GM19395 (cell line): Measurements from ENCODE around the gene LSM10.

Source experiments
- ATAC-seq: cut with Tn5 transposase; IDR thresholded peaks from one replicate; pipeline ENCODE4 v1.9.1; 2021; ENCODE audit warnings: mild to moderate bottlenecking, moderate library complexity; ENCODE audit not compliant: unreplicated experiment

Gene LSM10

DNA sequence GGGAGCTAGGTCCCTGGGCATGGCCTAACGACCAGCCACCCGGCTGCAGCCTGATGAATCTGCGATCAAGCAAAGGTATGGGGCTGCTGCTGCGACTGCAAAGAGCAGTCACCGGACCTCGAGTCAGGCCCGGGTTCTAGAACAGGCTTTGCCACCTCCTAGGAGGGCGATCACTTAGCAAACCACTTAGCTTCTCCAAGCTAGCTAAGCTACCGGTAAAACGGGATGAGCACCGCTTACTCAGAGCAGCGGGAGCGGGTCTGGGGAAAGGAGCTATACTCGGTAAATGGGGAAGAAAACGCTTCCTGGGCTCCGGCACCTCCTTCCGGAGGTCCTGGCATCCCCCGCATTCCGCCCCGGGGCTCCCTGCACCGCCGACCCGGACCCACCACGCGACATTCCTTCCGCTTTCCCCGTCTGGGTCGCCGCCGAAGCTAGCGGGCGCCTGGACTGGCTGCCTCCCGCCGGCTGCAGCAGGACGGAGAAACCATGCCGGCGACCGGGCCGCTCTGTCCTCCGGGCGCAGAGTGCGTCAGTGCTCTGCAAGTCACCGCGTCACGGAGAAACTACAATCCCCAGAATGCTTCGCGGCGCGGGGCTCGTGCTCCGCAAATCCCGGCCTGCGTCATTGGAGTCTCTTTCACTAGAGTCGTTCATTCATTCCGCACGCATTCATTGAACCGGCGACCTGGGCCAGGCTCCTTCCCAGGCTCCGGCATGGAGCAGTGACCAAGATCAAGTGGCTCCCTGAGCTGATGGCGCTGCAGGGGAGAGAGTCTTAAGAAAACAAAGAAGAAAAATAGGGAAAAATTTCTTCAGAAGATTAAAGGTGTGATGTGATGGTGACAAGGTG, at the start of gene LSM10:
LSM10 (minus strand) TSS at position 531 of the 853 bp plus-strand sequence. CDS start 3,779 bp downstream, outside the sequence.
- peak; percentile 58 for ATAC-seq

DNA sequence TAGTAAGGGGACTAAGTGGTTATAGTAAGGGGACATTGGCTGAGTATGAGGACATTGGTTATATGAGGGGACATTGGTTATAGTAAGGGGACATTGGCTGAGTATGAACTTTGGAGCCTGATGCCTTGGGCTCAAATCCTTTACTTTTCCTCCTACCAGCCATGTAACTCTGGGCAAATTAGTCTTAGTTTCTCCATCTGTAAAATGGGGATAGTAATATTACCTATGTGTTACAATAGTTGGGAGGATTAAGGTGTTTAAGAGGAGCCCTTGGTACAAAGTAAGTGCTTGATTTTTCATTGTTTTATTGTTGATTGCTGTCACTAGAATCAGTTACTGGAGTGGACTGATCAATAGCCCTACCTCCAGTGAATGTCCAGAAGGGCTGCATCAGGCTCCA, 49.7 kb upstream of the LSM10 start:
- no peak for ATAC-seq

DNA sequence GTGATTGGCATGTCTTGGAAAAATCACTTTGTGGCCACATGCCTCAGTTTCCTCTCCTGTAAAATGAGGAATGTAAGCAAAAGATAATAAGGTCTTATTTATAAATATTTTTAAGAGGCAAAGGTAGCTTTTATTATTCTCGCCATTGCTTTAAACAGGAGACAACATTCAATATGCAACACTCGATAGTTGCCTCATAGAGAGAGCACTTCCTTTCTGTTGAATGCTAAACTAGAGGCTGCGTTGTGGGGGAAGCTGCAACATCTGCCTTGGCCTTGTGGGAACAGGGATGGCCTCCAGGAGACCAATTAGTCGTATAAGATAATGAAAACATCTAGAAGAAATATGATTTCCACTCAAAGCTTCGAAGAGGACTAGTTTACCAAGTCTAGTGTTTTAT, 49.0 kb upstream of the LSM10 start:
- no peak for ATAC-seq

DNA sequence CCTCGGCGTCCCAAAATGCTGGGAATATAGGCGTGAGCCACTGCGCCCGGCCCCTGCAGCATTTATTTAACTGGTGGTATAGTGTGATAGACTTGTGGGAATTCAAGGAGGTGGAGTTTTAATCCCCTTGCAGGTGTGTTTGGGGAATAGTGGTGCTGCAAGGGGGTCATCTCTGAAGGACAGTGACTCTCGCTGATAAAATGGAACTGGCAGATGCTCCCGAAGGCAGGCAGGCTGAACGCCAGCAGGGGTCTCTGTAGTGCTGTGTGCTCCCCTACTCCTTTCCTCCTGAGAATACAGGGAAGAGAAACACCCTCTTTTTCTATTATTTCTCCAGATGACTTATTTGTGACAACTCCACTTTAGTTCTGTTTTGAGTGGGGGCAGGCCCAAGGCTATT, 48.6 kb upstream of the LSM10 start:
- ATAC-seq, result no peak

DNA sequence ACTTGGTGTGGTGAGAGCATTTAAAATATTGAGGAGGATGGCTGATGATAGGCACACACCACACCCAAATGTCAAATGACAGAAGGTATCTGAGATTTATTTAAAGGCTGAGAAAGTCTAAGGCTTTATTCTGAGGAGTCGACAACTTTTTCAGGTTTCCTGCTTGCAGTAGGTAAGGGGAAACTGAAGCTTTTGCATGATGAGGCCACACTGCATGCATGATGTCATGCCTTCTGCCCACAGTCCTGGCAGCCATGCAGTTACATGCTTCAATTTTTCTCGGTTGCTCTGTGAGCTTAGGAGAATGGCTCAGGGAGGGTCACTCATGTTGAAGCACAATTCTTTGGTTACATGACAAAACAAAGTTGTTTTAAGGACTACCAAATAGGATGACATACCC, 45.6 kb upstream of the LSM10 start:
- no peak for ATAC-seq

DNA sequence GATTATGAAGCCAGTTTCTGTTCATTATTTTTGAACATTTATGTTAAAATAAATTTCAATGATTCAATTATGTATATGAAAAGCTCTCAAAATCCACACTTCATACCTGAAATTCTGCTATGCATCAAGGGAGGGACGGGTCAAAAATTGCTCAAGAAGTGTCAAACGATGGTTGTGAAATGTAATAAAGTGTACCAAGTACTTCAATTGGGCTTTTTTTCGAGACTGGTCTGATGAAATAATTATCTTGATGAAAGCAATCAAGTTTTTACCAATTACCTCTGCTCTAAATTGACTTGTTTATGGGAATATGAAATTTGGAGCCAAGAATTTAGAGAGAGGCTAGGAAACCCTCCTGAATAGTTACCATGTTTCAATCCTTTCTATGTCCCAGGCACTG, 44.6 kb upstream of the LSM10 start:
- ATAC-seq, result no peak

DNA sequence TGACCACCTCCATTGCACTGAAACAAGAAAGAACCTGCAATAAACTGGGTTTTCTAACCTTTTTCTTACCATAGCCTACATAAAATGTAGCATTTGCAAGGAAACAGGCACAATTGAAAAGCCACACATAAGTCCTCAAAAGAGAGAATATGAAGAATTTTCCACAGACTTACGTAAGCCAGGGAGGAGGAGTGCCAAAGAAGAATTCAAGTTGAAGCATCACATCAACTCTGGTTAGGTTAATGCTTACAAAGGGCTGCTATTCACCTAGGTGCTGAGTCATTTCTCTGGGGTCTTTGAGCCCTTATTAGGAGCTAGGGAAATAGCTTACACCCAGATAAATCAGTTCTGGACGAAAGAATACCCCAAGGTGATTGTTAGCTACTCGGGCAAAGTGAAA, 42.9 kb upstream of the LSM10 start:
- no peak for ATAC-seq

DNA sequence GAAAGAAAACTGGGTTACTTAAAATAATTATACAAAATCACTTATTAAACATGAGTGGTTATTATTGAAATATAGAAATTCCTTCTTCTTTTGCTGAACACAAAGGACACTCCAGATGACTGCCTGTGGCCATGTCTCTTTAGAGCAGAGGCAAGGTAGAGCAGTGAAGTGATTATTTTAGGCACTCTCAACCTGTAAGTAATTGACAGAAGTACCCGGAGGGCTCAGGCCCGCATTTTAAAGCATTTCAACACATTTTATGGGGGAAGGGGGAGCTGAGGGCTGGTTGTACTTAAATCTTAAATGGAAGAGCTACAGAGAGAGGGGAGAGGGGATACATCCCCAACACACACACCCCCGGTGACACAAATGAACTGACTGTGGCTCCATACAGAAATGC, 42.3 kb upstream of the LSM10 start:
- ATAC-seq, result no peak

DNA sequence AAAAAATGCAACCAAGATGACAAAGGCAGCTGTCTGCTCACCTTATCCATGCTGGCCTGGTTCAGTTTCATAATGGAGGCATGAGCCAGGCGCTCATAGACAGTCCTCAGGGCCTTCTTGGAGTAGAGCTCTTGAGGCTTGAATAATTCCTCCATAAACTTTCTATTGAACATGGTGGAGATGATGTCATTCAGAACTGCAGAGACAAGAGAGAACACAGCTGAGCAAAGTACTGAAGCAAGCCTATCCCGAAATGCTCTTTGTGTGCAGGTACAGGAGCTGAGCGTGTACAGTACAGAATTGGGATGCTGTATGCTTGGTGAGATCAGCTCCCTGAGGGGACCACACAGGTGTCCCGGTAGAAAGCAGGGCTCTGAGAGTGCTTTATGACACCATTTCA, 41.0 kb upstream of the LSM10 start:
- ATAC-seq, result no peak

DNA sequence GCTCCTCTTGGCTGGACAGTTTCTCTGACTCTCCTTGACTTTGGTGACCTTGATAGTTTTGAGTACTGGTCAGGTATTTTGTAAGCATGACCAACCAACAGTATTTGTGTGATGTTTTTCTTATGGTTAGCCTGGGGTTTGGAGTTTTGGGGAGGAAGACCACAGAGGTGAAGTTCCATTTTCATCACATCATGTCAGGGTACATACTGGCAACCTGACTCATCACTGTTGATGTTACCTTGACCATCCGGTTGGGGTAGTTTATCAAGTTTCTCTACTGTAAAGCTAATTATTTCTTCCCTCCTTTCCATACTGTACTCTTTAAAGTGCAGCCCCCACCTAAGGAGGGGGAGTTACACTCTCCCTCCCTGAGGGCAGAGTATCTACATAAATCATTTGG, 39.1 kb upstream of the LSM10 start:
- no peak for ATAC-seq

DNA sequence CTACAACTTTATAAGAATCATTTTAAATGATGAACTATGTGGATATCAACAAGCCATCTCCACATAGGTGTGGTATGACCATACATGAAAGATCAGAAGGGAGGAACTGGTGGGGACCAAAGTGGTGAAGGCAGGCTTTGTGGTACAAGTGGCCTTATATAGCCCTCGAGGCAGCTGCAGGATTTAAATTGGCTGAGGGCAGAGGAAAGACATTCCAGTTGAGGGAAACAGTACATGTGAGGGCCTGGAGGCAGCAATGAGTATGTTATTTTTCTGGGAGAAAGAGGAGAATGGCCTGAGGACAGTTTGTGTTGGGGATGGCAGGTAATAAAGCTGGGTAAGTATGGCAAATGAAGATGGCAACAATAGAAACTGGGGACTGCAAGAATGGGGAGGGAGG, 35.4 kb upstream of the LSM10 start:
- no peak for ATAC-seq

DNA sequence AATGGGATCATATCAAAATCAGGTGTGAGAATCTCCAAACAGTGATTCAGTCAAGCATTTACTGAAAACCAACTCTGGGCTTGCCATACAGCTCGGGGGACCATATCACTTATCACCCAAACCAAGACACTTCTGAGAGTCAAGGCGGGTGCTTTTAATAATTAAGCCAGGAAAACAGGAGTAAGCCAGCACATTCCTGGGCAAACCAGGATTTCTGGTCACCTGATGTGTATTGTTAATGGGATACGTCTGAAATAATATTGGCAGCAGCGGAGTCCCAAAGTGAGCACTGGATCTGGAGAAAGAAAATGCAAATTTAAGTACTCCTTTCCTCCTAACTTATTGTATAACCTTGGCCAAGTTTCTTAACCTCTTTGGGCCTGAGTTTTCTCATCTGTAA, 34.9 kb upstream of the LSM10 start:
- ATAC-seq, result no peak

DNA sequence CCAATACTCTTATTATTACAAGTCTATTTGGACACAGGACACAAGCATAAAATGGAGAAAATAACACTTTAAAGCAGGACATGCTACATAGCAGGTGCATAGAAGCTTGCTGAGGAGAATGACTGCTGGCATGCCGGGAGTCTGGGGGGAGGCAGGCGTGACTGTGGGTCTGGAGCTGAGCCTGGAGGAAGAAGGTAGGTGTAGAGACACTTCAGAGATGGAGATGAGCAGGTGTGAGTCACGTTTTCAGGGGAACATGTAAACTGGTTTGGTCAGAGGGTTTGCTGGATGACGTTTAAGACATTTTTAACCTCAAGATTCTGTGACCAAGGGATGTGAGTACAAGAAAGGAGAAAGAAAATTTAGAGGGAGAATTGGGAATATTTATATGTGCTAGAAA, 28.1 kb upstream of the LSM10 start:
- no peak for ATAC-seq

DNA sequence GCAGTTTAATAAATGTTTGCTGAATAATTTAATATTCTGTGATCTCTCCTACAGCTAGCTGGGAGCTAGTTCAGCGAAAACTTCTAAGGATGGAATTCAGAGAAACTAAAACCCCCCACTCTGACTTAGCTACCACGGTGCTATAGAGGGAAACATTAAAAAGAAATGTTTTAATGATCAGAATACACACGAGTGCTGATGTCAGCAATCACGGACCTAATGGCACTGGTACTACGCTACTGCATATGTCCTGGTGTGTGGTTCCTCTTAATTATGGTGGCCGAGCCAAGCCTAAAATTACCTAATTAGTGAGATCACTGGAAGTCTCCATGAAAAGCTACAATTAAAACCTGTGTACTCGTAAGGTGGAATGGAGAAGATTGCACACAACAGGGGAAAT, 23.9 kb upstream of the LSM10 start:
- no peak for ATAC-seq

DNA sequence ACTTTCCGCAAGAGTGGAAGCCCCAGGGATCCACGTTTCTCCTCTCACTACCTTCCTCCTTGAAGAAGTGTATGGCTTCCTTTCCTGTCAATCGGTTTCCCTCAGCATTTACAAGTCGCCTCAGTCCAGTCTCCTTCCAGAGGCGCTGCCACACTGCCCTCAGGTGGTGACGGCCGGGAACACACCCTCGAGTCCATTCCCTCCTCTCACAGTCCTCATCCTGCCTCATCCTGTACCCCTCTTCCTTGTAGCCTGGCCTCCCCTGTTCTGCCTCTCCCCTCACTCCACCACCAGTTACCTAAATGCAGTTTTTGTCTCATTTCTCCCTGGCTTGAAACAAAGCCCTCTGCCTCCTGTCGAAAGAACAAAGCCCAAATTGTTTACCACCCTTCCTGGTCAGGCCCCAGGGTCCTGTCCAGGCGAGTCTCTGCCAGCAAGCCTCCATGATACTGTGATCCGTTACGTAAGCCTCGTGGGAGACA, 23.2 kb upstream of the LSM10 start:
- ATAC-seq, result no peak

DNA sequence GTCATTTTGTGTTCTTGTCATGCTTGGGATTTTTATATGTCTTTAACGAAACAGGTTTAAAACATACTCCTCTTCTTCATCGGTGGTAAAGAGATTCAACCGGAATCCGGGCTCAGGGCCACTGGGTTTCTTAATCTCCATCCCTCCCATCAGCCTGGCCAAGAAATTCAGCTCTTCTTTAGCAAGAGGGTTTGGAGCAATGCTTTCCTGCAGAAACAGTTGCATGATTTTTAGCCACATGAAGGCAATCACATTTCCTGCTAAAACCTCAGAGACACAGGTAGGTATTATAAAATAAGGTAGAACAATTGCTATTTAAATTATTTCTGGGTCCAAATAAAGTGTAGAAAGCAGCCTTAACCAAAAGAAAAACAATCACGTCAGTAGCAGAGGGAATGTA, 22.7 kb upstream of the LSM10 start:
- ATAC-seq, result no peak

DNA sequence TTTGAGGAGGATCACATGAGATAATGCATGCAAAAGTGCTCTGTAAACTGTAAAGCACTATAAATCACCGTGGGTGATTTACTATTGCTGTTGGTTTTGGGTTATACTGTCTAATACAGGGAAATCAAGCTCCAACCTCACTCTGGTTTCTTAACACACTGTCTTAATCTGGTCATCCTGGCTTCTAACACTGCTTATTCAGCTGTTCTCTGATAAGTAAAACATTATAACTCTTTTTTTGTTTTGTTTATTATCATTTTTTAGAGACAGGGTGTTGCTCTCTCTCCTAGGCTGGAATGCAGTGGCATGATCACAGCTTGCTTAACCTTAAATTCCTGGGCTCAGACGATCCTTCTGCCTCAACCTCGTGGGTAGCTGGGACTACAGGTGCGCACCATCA, 21.9 kb upstream of the LSM10 start:
- ATAC-seq, result no peak

DNA sequence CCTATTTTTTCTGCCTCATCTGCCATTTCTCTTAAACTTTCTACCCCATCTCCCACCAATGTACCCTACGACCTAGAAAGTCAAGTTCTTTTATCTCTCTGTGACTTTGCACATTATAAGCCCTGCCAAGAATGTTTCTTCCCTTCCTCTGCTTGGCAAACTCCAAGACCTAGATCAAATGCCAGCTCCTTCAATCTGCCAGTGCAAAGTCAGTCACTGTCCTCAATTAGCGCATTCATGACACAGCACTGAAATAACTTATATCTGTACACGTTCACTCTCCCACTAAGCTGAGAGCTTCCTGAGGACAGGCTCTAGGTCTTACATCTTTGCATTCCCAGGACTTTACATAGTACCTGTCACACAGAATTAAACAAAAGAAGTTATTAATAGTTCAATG, 21.4 kb upstream of the LSM10 start:
- ATAC-seq, result no peak

DNA sequence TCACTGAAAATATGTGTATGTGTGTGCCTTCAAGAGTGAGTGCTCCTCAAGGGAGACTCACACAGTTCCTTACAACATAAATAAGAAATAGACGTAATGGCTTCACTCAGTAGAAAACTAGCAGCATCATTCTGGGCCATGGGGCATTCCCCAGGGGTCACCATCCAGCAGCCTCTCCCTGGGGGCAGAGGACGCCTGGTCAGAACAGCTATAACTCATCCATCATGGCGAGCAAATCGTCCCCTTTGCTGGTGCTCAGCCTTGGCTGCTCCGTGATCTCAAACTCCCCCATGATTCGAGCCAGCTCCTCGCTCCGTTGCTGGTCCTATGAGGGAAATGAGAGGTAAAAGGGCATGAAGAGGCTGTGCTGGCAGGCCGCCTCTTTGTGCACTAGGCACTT, 20.2 kb upstream of the LSM10 start:
- ATAC-seq, result no peak

DNA sequence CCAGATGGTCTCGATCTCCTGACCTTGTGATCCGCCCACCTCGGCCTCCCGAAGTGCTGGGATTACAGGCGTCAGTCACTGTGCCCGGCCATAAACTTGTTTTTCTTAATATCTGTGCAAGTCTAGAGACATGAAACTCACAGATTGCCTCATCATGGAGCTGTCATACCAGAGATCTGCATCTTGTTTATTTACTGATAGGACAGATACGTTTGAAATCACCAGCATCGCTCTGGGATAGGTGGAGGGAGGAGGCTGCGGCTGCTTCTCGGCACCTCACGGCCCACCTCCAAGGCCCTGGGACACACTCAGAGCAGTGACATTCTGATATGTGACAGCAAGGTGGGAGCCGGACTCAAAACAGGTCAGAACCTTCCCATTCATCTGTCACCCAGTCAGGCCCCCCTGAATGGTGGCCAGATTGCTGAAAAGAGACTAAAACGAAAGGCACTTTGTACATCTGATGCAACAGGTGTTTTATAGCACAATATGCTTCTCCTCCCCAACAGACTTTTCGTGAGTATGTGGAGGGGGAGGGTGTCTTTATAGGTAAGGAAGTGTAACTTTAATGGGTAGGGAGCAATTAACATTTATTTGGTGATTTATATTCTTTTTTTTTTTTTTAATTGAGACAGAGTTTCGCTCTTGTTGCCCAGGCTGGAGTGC, 18.1 kb upstream of the LSM10 start:
- no peak for ATAC-seq

DNA sequence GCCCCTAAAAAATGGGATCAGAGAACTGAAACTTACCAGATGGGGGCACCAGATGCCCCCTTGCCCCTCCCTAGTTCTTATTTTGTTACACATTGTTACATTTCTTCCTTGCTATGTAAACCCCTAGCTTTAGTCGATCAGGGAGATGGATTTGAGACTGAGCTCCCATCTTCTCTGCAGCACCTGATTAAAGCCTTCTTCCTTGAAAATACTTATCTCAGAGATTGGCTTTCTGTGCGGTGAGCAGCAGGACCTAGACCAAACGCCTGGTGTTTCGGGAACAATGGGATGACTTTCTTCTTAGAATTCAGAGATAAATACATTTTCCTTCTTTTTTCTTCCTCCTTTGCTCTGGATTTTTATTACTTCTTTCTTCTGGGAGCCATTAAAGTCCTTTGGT, 16.7 kb upstream of the LSM10 start:
- no peak for ATAC-seq
